Mesenchymal stem cell (in vitro differentiated cells and primary cell): ENCODE results near the gene SH2B3.
"Not testable (repeated sequence)": the region's sequence is repeated elsewhere in the genome, so short reads cannot be mapped to it uniquely, and the experiment has no call there.

Experiments
- DNase-seq: peaks from one replicate; pipeline ENCODE4 v3.0.0-alpha.2; 2013
- H2AFZ ChIP-seq: one replicate; pipeline ENCODE4 v1.6.1; 2013; ENCODE audit warnings: low read depth, mild to moderate bottlenecking, control low read depth, inconsistent platforms, low read length, moderate library complexity
- H2AK5ac ChIP-seq: 2 replicates; pipeline ENCODE4 v1.6.1; 2013; ENCODE audit warnings: low read length, moderate library complexity, mild to moderate bottlenecking, inconsistent platforms; ENCODE audit not compliant: severe bottlenecking
- H2BK120ac ChIP-seq: one replicate; pipeline ENCODE4 v1.6.1; 2013; ENCODE audit warnings: low read depth, mild to moderate bottlenecking, inconsistent platforms, low read length, moderate library complexity
- H2BK12ac ChIP-seq, 2 experiments: one replicate each; pipeline ENCODE4 v1.6.1; 2013; ENCODE audit warnings: inconsistent platforms in 2 of 2, low read length in 2 of 2, mild to moderate bottlenecking in 2 of 2, moderate library complexity in 2 of 2, control low read depth in 1 of 2
- H2BK15ac ChIP-seq: one replicate; pipeline ENCODE4 v1.6.1; 2013; ENCODE audit warnings: mild to moderate bottlenecking, low read depth, inconsistent platforms; ENCODE audit not compliant: poor library complexity, severe bottlenecking
- H2BK5ac ChIP-seq: 2 replicates; pipeline ENCODE4 v1.6.1; 2013; ENCODE audit warnings: low read depth, mild to moderate bottlenecking, low read length, control low read depth, inconsistent platforms; ENCODE audit not compliant: poor library complexity, severe bottlenecking
- H3K14ac ChIP-seq, 2 experiments: one replicate each; pipeline ENCODE4 v1.6.1; 2013; ENCODE audit warnings: inconsistent platforms in 2 of 2, low read length in 2 of 2, control low read depth in 1 of 2, mild to moderate bottlenecking in 1 of 2, moderate library complexity in 1 of 2
- H3K18ac ChIP-seq, 2 experiments: one replicate each; pipeline ENCODE4 v1.6.1; 2013; ENCODE audit warnings: inconsistent platforms in 2 of 2, low read length in 2 of 2, control low read depth in 1 of 2, low read depth in 1 of 2, mild to moderate bottlenecking in 1 of 2
- H3K23ac ChIP-seq, 2 experiments: one replicate each; pipeline ENCODE4 v1.6.1; 2013; ENCODE audit warnings: inconsistent platforms in 2 of 2, low read length in 2 of 2, mild to moderate bottlenecking in 2 of 2, moderate library complexity in 2 of 2, control low read depth in 1 of 2
- H3K27ac ChIP-seq: 2 replicates; pipeline ENCODE4 v1.5.1; 2013; ENCODE audit warnings: mild to moderate bottlenecking, moderate library complexity, low read length, control low read depth, inconsistent platforms; ENCODE audit not compliant: poor library complexity, severe bottlenecking
- H3K27me3 ChIP-seq, 2 experiments: 2 replicates each; pipeline versions ENCODE4 v1.6.1 to v1.7.0; 2013; ENCODE audit warnings: low read length in 2 of 2, mild to moderate bottlenecking in 2 of 2, moderate library complexity in 2 of 2, control low read depth in 1 of 2, inconsistent platforms in 1 of 2; ENCODE audit not compliant: control insufficient read depth in 1 of 2, insufficient read depth in 1 of 2
- H3K36me3 ChIP-seq, 2 experiments: 2 replicates each; pipeline versions ENCODE4 v1.6.1 to v1.7.0; 2013; ENCODE audit warnings: low read length in 2 of 2, control low read depth in 1 of 2, inconsistent platforms in 1 of 2, low read depth in 1 of 2, mild to moderate bottlenecking in 1 of 2; ENCODE audit not compliant: insufficient read depth in 2 of 2, control insufficient read depth in 1 of 2
- H3K4ac ChIP-seq, 2 experiments: one replicate each; pipeline ENCODE4 v1.6.1; 2013; ENCODE audit warnings: inconsistent platforms in 2 of 2, low read length in 2 of 2, mild to moderate bottlenecking in 2 of 2, moderate library complexity in 2 of 2, control low read depth in 1 of 2, low read depth in 1 of 2
- H3K4me1 ChIP-seq: 2 replicates; pipeline ENCODE4 v1.6.1; 2013; ENCODE audit warnings: low read depth, low read length, control low read depth; ENCODE audit not compliant: control insufficient read depth, insufficient read depth
- H3K4me2 ChIP-seq: 2 replicates; pipeline ENCODE4 v1.6.1; 2013; ENCODE audit warnings: low read length, mild to moderate bottlenecking, inconsistent platforms; ENCODE audit not compliant: poor library complexity, severe bottlenecking
- H3K4me3 ChIP-seq, 2 experiments: 2 replicates each; pipeline versions ENCODE4 v1.5.1 to v1.7.0; 2013; ENCODE audit warnings: low read length in 2 of 2, mild to moderate bottlenecking in 2 of 2, control low read depth in 1 of 2, low read depth in 1 of 2; ENCODE audit not compliant: insufficient read depth in 1 of 2
- H3K79me1 ChIP-seq: replicated peaks from 2 replicates; pipeline ENCODE4 v1.6.1; 2013; ENCODE audit warnings: mild to moderate bottlenecking, control low read depth, low read length, inconsistent platforms; ENCODE audit not compliant: poor library complexity, severe bottlenecking
- H3K9ac ChIP-seq: 2 replicates; pipeline ENCODE4 v1.7.0; 2013; ENCODE audit warnings: mild to moderate bottlenecking, low read length, moderate library complexity
- H3K9me3 ChIP-seq: 2 replicates; pipeline ENCODE4 v1.7.0; 2013; ENCODE audit warnings: mild to moderate bottlenecking, low read length; ENCODE audit not compliant: control insufficient read depth
- H4K8ac ChIP-seq: one replicate; pipeline ENCODE4 v1.6.1; 2013; ENCODE audit warnings: inconsistent platforms, mild to moderate bottlenecking, low read length, moderate library complexity
- H4K91ac ChIP-seq: one replicate; pipeline ENCODE4 v1.6.1; 2013; ENCODE audit warnings: mild to moderate bottlenecking, low read length, inconsistent platforms
- WGBS: methylation state at CpG from one replicate; pipeline ENCODE4 v1.1.7; 2013; ENCODE audit warnings: mixed read lengths; 5-methylcytosine and 5-hydroxymethylcytosine counted together

SH2B3 gene

GRCh38 chr12:111399741-111400404, 5.8 kb upstream of the SH2B3 start:
- H2BK12ac ChIP-seq, result peak overlapping the region; percentile 70 to 96
- not testable (repeated sequence) for H3K23ac ChIP-seq, H2BK15ac ChIP-seq, DNase-seq, H3K14ac ChIP-seq, H4K8ac ChIP-seq, H3K9me3 ChIP-seq, H3K4me3 ChIP-seq, H4K91ac ChIP-seq, H2AFZ ChIP-seq, H2BK120ac ChIP-seq, H3K79me1 ChIP-seq, H3K4me2 ChIP-seq, H3K36me3 ChIP-seq, H3K27ac ChIP-seq, H3K9ac ChIP-seq, H2BK5ac ChIP-seq, H3K4ac ChIP-seq, H3K27me3 ChIP-seq
- WGBS, result 85% methylated on average over 9 of the region's 9 CpGs
- H3K4me1 ChIP-seq, result peaks cover 21% of the 10 kb centered on the region
- peak overlapping the region; percentile 37 for H2AK5ac ChIP-seq
- H3K18ac ChIP-seq, result peak overlapping the region in 1 of 2 experiments; percentile 64

DNA sequence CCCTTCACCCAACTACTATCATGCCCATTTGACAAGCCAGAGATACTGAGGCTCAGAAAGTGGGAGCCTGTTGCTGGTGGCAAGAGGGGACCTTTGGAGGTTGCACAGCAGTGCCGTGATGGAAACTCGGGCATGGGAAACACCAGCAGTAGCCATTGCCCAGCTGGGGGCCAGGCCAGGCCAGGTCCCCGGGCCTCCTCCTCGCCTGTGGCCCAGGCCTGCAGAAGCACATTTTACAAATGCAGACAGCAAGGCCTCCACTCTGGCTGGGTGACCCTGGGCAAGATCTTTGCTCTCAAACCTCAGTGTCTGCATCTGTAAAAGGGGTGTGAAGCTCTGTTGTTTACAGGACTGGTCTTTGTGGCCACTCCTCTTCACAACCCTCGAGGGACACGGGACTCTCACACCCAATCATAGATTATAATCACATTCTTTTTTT, 4.5 kb upstream of the SH2B3 start:
- Histone ChIP-seq H2BK120ac (peak overlapping the region; percentile 3), H3K27me3 (no peaks in the 10 kb centered on the region), H3K4me3 (no peak overlapping the region), H3K27ac (no peak overlapping the region), H4K91ac (no peak overlapping the region), H2BK15ac (no peak overlapping the region), H2BK5ac (no peak overlapping the region), H3K18ac (peak overlapping the region in 1 of 2 experiments; percentile 65), H3K4me2 (no peak overlapping the region), H3K4ac (no peak overlapping the region), H3K23ac (no peak overlapping the region), H3K9ac (no peak overlapping the region), H3K79me1 (peaks cover 9% of the 10 kb centered on the region), H3K9me3 (no peaks in the 10 kb centered on the region), H3K4me1 (peaks cover 26% of the 10 kb centered on the region), H4K8ac (peak overlapping the region; percentile 55), H2AFZ (no peak overlapping the region), H3K14ac (peak overlapping the region in 1 of 2 experiments; percentile 45), H2AK5ac (peak overlapping the region; percentile 76), H3K36me3 (no peaks in the 10 kb centered on the region), H2BK12ac (peak overlapping the region in 1 of 2 experiments; percentile 50)
- 93% methylated on average over 6 of the region's 6 CpGs for WGBS
- DNase-seq, result no peak

- 97% methylated on average over 5 of the region's 9 CpGs for WGBS
- H3K14ac ChIP-seq, H3K4me2 ChIP-seq, H3K23ac ChIP-seq, H3K36me3 ChIP-seq, H2BK12ac ChIP-seq, H3K9ac ChIP-seq, H2BK5ac ChIP-seq, H3K27ac ChIP-seq, H3K18ac ChIP-seq, H2AK5ac ChIP-seq, H2AFZ ChIP-seq, H4K8ac ChIP-seq, H4K91ac ChIP-seq, H2BK15ac ChIP-seq, H3K4ac ChIP-seq, H3K79me1 ChIP-seq, DNase-seq, H3K9me3 ChIP-seq, H3K4me3 ChIP-seq, H3K27me3 ChIP-seq, H2BK120ac ChIP-seq: not testable (repeated sequence)
- H3K4me1 ChIP-seq, result peaks cover 26% of the 10 kb centered on the region
Observed at GRCh38 chr12:111402490-111402824, 3.3 kb upstream of the SH2B3 start.

- Histone ChIP-seq H3K79me1 (peaks cover 9% of the 10 kb centered on the region), H3K23ac (peak overlapping the region in 1 of 2 experiments; percentile 54), H3K9ac (peak overlapping the region; percentile 49), H4K8ac (peak overlapping the region; percentile 85), H3K27me3 (no peaks in the 10 kb centered on the region), H3K4me3 (peak overlapping the region; percentile 55 to 81), H3K27ac (peak overlapping the region; percentile 71), H3K4me2 (peak overlapping the region; percentile 70), H3K18ac (peak overlapping the region; percentile 67 to 96), H3K4me1 (peaks cover 32% of the 10 kb centered on the region), H2BK120ac (peak overlapping the region; percentile 64), H3K14ac (no peak overlapping the region), H2BK12ac (peak overlapping the region; percentile 55 to 75), H2BK5ac (no peak overlapping the region), H2AFZ (peak overlapping the region; percentile 58), H4K91ac (peak overlapping the region; percentile 88), H2BK15ac (peak overlapping the region; percentile 78), H3K4ac (peak overlapping the region; percentile 79 to 86), H3K36me3 (peaks cover 0 to 4% of the 10 kb centered on the region in 2 experiments), H2AK5ac (peak overlapping the region; percentile 65), H3K9me3 (no peaks in the 10 kb centered on the region)
- WGBS, result 34% methylated on average over 16 of the region's 21 CpGs
- peak; percentile 89 for DNase-seq
Observed at GRCh38 chr12:111404362-111405148, 1.2 kb upstream of the SH2B3 start.
